GM21737 (cell line): Measurements from ENCODE around the gene CDHR3.
"Not testable (repeated sequence)": the region's sequence is repeated elsewhere in the genome, so short reads cannot be mapped to it uniquely, and the experiment has no call there.

Source experiments
- ATAC-seq: cut with Tn5 transposase; IDR thresholded peaks from one replicate; pipeline ENCODE4 v1.9.1; 2021; ENCODE audit warnings: mild to moderate bottlenecking, moderate library complexity; ENCODE audit not compliant: unreplicated experiment

Gene CDHR3

GRCh38 chr7:105996860-105997737, 34.0 kb downstream of the CDHR3 start:
- ATAC-seq = no peak

GRCh38 chr7:105999256-105999655, 36.2 kb downstream of the CDHR3 start:
- ATAC-seq = no peak

DNA sequence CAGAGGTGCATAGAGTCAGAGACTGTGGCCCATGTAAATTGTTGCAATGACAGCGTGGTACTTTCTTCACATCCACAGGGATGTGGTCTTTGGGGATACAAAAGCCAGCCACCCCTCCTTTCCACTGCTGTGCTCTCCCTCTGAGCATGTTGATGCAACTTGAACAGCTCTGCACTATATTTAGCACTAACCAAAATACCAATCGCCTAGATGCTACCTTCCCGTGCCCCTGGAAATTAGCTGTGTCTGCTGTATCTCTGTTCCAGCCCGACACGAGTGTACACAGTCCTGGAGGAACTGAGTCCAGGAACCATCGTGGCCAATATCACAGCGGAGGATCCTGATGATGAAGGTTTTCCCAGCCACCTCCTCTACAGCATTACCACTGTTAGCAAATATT, 38.1 kb downstream of the CDHR3 start:
- no peak for ATAC-seq

- no peak for ATAC-seq
Observed at GRCh38 chr7:106001886-106002285, 38.8 kb downstream of the CDHR3 start.

DNA sequence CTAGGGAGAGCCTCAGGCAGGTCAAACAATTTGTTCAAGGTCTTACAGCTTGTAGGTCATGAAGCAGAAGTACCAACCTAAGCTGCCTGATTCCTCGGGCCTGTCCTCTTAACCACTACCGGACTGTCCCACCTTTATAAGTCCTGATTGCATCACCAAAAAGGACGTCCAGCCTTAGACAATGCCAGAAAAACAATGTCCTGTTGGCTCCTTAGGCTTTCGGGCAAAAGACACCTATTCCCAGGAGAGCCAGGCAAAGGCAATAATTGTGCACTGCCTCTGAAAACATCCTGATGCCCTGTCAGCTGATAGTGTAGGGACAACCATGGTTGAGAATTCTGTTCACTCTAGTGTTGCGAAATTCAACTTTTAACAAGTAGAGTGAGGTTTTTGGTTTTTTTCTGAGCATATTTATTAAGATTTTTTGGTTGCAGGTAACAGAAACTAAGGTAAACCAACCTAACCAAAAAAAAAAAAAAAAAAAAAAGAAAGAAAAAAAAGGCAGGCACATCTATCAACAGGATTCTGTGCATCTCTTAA, 40.5 kb downstream of the CDHR3 start:
- ATAC-seq = no peak

DNA sequence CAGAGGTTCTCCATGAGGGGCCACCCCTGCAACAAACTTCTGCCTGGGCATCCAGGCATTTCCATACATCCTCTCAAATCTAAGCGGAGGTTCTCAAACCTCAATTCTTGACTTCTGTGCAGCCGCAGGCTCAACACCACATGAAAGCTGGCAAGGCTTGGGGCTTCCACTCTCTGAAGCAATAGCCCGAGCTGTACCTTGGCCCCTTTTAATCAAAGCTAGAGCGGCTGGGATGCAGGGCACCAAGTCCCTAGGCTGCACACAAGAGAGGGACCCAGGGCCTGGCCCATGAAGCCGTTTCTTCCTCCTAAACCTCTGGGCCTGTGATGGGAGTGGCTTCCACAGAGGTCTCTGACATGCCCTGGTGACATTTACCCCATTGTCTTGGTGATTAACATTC, 43.8 kb downstream of the CDHR3 start:
- ATAC-seq = no peak

- not testable (repeated sequence) for ATAC-seq
Observed at GRCh38 chr7:106007796-106008195, 44.7 kb downstream of the CDHR3 start.

DNA sequence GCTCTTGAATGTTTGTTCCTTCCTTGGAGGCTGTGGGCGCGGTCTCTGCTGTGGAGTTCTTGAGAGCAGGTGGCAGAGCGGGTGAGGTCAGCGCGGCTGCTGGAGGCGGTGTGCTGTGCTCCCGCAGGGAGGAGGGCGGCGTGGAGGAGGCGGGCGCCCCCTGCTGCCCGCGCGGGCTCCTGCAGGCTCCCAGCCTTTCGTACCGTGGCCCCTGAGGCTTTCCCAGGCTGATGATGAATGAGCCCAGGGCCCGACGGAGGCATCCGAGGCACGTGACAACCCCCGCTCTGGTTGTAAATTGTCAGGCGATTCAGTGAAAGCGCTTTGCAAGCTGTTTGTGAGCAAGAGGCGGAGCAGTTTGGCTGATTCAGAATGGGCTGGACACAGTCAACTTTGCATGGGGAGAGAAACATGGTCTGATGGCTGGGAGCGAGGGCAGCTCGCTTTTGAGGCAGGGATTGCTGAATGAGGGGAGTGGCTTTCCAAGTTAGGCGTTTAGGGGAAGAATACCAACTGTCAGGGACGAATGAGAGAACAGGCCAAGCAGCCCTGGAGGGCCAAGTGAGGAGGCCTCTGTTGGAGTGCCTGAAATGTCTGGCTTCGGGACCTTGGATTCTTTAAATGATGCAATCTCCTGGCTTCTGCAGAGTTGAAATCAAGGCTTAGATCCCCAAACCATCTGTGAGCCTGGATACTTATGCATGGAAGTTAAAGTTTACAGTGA, 46.6 kb downstream of the CDHR3 start:
- peak; percentile 72 for ATAC-seq

DNA sequence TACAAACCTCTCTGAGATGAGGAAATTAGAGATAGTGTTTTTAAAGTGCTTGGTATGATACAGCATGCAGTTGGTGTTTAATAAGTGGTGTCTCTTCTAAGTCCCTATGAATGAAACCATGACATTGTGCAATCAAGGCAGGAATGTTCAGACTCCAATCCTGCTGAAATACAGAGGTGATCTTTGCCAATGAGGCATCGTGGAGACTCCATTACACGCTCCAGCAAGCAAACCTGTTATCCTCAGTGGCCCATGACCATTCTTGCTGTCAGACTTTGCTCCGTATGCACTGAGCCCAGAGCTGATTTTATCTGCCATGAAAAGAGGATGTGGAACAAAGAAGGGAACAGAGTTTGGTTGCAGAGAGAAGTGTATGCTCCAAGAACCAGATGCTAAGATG, 47.3 kb downstream of the CDHR3 start:
- ATAC-seq = no peak

DNA sequence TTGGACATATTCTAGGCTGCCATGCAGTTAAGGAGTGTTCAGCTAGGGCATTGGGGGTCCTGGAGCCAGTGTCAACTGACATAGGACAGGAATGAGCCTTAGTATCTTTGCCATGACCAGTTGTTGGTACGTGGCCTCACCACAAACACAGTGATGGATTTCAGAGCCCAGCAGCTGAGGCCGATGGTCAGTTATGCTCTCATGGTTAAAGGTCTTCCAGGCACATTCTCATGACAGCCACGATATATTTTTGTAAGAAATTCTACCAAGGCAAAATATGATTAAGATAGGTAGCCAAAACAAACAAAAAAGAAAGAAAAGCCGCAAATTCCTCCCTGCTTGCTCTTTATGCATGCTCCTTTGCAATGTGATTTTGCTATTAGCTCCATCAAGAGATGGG, 47.8 kb downstream of the CDHR3 start:
- ATAC-seq = no peak

DNA sequence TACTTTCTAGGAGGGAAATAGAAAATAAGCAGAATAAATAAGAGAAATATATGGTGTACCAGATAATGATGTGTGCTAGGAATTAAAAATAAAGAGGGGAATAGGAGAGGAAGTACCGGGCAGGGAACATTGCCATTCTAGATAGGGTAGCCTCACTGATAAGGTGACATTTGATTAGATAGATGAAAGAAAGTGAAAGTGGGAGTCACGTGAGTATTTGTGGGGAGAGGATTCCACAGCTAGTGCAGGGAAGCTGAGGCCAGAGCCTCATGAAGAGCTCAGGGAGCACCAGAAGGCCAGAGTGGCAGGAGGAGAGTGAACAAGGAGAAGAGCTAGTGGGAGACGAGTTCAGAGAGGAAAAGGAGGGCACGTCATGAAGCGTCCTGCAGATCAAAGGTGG, 49.1 kb downstream of the CDHR3 start:
- ATAC-seq = no peak

- ATAC-seq = no peak
Observed at GRCh38 chr7:106012935-106013439, 49.9 kb downstream of the CDHR3 start.

DNA sequence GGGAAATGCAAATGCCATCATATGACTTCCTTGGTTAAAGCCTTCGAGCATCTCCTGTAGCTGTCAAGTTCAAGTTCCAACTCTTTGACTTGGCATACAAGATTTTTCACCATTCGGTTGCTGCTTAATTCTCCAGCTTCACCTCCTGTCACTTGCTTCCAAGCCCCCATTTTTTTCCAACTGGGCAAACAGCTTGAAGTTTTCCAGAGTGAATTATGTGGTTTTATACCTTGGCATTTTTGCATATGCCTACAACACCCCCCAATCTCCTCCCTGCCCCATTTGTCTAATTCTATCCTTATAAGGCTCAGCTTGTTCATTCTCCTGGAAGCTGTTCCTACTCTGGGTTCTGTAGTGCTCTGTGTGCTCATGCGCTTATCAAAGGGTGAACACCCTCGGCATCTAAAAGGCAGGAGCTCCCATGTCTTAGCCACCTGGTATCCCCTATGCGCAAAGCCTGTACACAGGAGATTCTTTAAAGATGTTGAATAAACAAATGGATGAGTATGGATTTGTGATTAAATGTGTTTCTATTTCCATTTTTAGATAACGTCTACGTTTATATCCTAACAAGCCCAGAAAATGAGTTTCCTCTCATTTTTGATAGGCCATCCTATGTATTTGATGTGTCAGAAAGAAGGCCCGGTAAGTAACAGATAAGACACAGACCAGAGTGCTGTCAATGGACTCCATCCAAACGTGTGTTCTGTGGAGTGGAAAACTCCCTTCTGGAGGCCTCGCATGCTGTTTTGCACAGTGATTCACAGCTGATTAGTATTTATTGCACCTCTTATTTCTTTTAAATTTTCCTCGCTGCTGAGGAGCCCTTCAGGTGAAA, 52.5 kb downstream of the CDHR3 start:
- ATAC-seq = no peak

- no peak for ATAC-seq
Observed at GRCh38 chr7:106016331-106016730, 53.3 kb downstream of the CDHR3 start.

DNA sequence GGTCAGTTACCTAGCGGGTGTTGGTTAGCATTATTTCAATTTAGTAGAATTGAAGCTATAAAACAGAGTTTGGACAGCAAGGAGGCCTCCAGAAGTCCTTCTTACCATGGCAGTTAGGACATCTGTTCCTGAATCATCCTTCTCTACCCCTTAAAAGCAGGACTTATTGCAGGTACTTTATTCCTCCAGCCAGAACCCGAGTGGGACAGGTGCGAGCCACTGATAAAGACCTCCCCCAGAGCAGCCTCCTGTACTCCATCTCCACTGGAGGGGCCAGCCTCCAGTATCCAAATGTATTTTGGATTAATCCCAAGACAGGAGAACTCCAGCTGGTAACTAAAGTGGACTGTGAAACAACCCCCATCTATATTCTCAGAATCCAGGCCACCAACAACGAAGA, 54.6 kb downstream of the CDHR3 start:
- ATAC-seq = no peak

DNA sequence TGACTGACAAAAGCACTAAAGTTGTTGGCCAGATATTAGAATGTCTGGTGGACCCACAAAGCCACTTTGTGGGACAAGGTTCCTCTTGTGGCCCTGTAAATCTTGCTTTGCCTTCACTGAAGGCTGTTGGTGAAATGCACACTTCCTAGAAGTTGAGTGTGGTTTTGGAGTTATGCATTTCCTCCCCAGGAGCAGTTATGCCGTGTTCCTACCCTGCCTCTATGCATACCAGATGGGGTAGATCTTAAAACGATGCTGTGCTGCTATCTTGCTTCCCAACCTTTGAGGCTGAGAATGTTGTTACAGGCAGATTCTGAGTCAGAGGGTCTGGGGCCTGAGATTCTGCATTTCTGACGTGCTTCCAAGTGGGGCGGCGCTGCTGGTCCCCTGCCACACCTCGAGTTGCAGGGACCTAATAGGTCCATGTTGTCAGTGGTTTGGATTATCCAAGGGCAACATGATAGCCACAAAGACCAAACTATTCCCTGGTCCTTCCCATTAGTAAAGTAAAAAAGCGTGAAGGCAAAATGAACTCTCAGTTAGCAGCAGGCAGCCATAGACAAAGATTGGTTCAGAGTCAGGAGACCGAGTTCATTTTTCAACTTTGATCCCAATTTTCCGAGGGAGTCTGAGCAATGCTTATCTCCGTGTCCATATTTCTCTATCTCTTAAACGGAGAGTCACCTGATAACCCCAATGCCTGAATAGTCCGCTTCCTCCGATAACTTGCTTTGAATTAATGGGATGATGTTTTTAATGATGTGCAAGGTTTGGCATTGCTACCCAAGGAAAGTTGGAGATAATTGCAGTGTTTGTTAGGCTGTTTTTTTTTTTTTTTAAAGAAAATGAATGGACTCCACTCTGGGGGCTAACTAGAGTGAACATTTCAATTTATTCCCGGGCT, 55.8 kb downstream of the CDHR3 start:
- no peak for ATAC-seq

- ATAC-seq = no peak
Observed at GRCh38 chr7:106019470-106019820, 56.4 kb downstream of the CDHR3 start.

- no peak for ATAC-seq
Observed at GRCh38 chr7:106021151-106022067, 58.3 kb downstream of the CDHR3 start.
